Measurements from ENCODE around the gene ADSL.

The ADSL gene

GRCh38 chr22:40405178-40406062, 59.1 kb downstream of the ADSL start:
- no peak for DNase-seq (ENCODE audit: low spot score)

DNA sequence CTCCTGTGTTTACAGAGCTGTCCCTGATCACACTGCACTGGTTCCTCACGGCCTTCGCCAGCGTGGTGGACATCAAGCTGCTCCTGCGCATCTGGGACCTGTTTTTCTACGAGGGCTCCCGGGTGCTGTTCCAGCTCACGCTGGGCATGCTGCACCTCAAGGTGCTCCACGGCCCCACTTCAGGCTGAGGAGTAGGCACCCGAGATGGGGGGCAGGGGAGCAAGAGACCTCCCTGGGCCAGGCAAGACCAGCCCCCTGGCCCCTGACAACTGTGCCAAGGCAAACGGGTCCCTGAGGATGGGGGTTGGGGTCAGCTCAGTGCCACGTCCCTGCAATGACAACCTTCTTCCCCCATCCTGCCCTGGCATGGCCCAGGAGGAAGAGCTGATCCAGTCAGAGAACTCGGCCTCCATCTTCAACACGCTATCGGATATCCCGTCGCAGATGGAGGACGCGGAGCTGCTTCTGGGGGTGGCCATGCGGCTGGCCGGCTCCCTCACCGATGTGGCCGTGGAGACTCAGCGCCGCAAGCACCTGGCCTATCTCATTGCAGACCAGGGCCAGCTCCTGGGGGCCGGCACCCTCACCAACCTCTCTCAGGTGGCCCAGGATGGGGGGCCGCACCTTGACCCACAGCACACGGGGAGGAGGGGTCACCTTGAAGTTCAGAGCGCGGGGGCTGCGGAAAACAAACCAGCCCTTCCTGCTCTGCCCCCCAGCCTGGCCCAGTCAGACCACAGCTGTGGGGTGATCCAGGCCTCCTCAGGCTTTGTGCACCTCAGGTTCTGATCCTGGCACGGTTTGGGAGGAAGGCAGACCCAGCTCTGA, 60.0 kb downstream of the ADSL start:
- DNase-seq (ENCODE audit: low spot score), result no peak

- no peak for DNase-seq (ENCODE audit: low spot score)
Observed at GRCh38 chr22:40407021-40407761, 60.9 kb downstream of the ADSL start.

DNA sequence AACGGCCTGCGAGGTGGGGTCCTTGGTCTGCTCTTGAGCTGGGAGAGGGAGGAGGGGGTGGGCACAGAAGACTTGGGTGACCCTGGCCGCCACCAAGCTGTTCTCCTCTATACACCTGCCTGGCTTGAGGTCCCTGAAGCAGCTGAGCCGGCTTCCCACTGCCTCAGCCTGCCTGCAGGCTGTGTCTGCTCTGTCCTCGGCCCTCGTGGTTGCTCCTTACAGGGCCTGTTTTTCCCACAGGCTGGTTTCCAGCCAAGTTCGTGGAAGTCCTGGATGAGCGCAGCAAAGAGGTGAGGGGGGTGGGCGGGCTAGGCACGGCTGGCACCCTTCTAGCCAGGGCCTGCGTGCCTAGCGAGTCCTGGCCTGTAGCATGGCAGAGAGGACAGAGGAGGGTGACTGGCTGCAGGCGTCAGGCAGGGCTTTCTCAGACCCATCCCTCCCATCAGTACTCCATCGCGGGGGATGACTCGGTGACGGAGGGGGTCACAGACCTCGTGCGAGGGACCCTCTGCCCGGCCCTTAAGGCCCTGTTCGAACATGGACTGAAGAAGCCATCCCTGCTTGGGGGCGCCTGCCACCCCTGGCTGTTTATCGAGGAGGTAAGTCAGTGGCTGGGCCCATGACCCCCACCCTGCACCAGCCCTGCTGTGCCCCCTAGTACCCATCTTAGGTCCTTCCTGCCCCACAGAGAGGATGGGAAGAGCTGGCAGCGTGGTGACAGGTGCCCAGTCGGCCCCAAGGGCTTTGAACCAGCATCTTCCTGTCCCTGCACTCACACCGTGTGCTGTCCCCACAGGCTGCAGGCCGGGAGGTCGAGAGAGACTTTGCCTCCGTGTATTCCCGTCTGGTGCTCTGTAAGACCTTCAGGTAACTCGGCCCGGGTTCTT, 61.8 kb downstream of the ADSL start:
- DNase-seq (ENCODE audit: low spot score), result no peak

- DNase-seq (ENCODE audit: low spot score), result no peak
Observed at GRCh38 chr22:40408718-40409612, 62.7 kb downstream of the ADSL start.

DNA sequence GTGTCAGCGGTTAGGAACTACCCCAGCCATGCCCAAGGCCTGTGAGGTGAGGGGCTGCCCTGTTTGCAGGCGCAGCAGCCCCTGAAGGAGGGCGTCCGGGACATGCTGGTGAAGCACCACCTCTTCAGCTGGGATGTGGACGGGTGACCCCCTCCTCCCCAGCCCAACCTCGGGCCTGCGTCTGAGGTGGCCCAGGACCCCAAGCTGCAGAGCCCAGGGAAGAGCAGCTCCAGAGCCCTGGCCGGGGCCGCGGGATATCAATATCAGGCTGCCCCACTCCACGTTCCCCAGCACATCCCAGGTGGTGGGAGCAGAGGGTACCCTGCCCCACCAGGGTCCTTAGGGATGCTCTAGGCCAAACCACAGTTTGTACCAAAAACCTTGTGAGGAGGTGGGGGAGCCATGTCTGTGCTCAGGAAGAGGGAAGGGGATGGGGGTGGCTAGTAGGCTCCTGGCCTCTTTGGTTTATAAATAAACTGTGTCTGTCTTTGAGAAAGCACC, 63.4 kb downstream of the ADSL start:
- no peak for DNase-seq (ENCODE audit: low spot score)

- no peak for DNase-seq (ENCODE audit: low spot score)
Observed at GRCh38 chr22:40410272-40410671, 64.0 kb downstream of the ADSL start.

- DNase-seq (ENCODE audit: low spot score), result no peak
Observed at GRCh38 chr22:40410731-40411505, 64.6 kb downstream of the ADSL start.

- no peak for DNase-seq (ENCODE audit: low spot score)
Observed at GRCh38 chr22:40411506-40411861, 65.2 kb downstream of the ADSL start.

DNA sequence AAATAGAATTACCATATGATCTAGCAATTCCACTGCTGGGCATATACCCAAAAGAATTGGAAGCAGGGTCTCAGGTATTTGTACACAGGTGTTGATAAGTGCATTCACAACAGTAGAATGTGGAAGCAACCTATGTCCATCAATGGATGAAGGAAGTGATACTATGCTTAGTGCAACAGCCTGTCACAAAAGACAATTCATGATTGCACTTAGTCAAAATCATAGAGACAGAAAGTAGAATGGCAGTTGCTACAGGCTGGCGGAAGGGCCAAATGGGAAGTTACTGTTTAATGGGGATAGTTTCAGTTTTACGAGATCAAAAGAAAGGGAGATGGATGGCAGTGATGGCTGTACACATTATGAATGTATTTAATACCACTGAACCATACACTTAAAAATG, 66.1 kb downstream of the ADSL start:
- DNase-seq (ENCODE audit: low spot score), result no peak

- no peak for DNase-seq (ENCODE audit: low spot score)
Observed at GRCh38 chr22:40413873-40414272, 67.6 kb downstream of the ADSL start.

DNA sequence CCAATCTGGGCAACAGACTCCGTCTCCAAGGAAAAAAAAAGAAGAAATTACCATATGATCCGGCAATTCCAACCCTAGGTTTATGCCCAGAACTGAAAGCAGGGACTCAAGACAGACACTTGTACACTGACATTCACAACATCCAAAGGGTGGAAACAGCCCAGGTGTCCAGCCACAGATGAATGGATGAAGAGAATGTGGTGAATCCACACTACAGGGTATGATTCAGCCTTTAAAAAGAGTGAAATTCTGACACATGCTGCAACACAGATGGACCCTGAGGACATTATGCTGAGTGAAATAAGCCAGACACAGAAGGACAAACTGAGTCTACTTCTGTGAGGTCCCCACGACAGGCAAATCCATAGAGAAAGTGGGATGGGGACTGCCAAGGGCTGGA, 68.0 kb downstream of the ADSL start:
- no peak for DNase-seq (ENCODE audit: low spot score)

DNA sequence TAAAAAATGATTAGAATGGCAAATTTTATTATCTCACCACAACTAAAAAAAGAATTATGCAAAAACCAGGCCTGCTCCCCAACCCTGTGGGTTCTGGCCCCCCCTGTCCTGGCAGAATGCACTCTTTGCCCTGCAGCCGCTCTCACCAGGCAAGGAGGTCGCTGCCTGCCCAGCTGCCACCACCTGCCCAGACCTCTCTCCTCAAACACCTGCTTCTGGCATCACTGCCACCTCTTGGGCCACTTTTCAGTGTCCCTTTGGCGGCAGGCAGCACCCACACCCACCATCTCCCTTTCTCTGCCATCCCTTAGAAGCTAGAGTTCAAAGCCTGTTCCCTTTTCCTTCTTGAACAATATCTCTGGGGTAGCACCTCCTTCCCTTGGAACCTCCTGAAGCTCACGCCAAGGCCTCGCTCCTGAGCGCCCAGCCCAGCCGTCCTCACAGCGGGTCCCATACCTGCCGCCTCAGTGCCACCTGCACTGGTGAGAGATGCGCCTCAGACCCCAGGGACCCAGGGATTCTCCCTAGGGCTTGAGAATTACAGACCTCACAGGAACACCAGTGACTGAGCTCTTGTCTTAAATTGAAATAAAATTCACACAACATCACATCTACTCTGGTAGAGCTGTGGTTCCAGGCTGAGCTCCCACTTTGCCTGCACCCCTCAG, 68.7 kb downstream of the ADSL start:
- DNase-seq (ENCODE audit: low spot score), result no peak

DNA sequence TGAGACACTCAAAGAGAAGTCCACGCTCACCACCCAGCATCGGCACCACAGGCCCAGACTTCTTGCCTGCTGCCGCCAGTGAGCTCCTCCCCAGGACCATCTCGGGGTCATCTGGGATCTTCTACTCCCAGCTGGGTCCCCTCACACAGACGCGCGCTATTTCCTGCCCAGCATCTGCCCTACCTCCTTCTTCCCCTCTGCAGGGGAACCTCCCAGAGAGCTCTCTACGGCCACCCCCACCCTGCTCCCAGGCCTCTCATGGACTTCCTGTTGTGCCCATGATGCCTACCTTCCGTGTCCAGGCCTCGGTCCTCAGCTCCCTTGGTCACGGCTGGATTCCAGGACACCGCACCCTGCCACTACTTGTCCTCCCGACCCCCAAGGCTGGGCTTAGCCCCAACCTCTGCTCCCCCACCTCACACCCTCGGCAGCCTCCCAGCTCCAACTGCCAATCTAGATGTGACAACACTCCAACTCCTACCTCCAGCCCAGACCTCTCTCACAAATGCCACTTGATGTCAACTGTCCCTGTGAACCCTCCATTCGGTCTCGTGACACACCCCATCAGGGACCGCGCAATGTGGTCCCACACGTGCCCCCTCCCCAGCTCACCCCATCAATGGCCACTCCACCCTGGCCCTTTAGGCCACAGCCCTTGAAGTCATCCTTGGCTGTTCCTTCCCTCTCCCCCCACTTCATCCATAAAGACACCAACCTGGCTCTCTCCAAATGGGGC, 69.4 kb downstream of the ADSL start:
- no peak for DNase-seq (ENCODE audit: low spot score)

DNA sequence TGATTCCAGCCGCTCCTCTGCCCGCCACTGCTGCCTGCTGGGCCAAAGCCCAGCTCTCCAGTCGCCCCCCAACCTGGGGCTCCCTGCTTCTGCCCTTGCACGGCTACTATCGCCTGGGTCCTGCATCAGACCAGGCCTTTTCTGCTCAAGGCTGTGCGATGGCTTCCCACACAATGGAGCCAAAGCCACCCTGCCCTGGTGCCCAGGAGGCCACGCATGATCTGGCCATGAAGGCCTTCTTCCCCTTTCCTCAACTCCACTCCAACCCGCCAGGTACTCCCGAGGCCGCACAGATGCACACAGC, 69.9 kb downstream of the ADSL start:
- DNase-seq (ENCODE audit: low spot score), result no peak

- DNase-seq (ENCODE audit: low spot score), result no peak
Observed at GRCh38 chr22:40416636-40417035, 70.3 kb downstream of the ADSL start.

- DNase-seq (ENCODE audit: low spot score), result no peak
Observed at GRCh38 chr22:40417041-40417440, 70.7 kb downstream of the ADSL start.

DNA sequence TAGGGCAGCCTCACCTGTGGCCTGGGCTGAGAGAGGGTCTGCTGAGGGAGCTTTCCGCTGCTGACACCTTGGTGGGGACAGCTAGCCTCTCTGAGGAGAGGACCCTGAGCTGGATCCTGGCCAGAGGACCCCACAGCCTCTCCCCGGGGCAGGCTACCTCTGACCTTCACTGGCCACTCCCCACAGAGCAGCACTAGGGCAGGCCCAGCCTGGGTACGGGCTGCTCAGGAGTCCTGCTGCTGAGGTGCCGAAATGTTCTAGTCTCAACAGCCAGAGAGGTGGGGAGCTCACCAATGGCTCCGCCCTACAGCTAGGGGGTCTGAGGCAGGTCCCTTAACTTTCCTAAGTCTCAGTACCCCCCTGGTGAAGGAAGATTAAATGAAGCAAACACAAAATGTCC, 71.6 kb downstream of the ADSL start:
- no peak for DNase-seq (ENCODE audit: low spot score)
